Measurements from ENCODE around the gene YIPF3. TPM values are rescaled to one million over a fixed set of nuclear protein-coding genes. Genes with fewer than 3 reads are reported as not detected.

YIPF3 gene
- total RNA-seq, 1 donor from 2014 or later = 102 TPM

DNA sequence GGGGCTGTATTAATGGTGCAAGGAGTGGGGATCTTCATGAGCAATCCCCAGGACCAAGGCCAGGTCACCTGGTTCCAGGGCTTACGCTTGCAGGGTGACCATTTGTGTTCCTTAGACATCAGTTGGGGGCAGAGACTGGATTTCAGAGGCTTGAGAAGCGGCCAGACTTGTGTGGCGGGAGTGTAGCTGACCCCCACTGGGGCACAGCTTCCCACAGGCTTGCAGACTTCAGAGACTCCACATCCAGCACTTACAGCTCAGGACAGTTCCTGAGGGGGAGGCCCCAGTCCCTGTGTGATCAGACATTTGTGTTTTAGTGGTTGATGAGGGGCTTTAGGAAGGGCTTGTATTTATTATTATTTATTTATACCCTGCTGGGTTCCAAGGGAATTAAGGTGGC, 24.1 kb downstream of the YIPF3 start:
- Histone ChIP-seq H2AFZ (replicated peaks) (no peak overlapping the region), H3K9me3 (ENCODE audit: low read depth) (no peaks in the 10 kb centered on the region), H3K27ac (no peak overlapping the region), H3K4me3 (no peak overlapping the region), H3K27me3 (no peaks in the 10 kb centered on the region), H3K4me2 (no peak overlapping the region), H3K36me3 (no peaks in the 10 kb centered on the region), H3K4me1 (peaks cover 19% of the 10 kb centered on the region), H4K20me1 (ENCODE audit: low read depth) (peaks cover 30% of the 10 kb centered on the region), H3K9ac (no peak overlapping the region), H3K79me2 (ENCODE audit: low read depth) (peaks cover 5% of the 10 kb centered on the region), H3F3A (ENCODE audit: low read depth) (no peaks in the 10 kb centered on the region)
- no peak for TF ChIP-seq EZH2phosphoT487 (IDR thresholded peaks at IDR 0.05)
- TF ChIP-seq EZH2 (IDR thresholded peaks at IDR 0.05) = no peak
- no peak for TF ChIP-seq CTCF (IDR thresholded peaks at IDR 0.05)
- H3K4me3 Mint-ChIP-seq = no peak overlapping the region
- H3K9me3 Mint-ChIP-seq = no peaks in the 10 kb centered on the region
- H3K36me3 Mint-ChIP-seq = peaks cover 5% of the 10 kb centered on the region
- no peak for DNase-seq (ENCODE audit: low spot score)
- H3K27ac Mint-ChIP-seq = peak overlapping the region; percentile 82
- H3K27me3 Mint-ChIP-seq (ENCODE audit: insufficient read depth, low read depth) = peaks cover 6% of the 10 kb centered on the region
- H3K4me1 Mint-ChIP-seq = peaks cover 10% of the 10 kb centered on the region

DNA sequence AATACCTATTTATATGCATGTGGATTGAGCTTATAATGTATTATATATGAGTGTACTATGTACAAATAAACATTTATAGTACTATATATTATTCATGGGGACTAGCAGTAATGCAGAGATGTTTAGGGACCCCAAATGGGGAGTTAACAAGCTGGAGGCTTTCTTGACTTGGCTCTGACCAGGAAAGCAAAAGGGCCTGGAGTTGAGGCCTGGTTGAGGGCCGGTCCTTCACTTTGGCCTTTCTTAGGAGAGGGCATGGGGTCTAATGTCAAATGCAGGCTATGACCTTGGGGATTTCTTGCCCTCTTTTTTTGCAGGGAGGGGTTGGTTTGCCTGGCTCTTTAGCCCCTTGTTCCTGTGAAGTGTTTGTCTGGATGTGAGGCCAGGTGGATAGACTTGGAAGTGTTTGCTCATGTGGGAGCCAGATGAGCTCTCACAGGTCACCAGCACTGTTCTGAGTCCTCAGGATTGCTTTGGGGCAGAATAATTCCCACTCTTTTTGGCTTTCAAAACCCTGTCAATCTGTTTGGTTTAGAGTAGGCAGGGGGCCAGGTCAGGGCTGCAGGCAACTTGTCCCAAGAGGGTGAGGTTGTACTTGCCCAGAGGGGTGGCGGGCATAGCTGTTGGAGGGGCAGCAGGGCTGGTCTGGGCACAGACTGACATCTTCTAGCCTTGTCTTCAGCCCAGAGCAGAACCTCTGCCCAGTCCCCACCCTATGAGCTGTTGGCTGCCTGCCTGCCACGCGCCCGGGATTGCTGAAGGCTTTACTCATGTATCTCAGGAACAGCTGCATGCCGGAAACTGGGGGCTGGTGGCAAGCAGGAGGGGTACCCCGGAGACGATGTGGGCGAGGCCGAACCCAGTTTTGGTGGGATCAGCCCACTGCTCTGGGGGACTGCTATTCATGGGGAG, 24.7 kb downstream of the YIPF3 start:
- H3K4me2 ChIP-seq = no peak overlapping the region
- no peaks in the 10 kb centered on the region for H3K9me3 ChIP-seq (ENCODE audit: low read depth)
- H3K27me3 ChIP-seq = no peaks in the 10 kb centered on the region
- no peak for DNase-seq (ENCODE audit: low spot score)
- H3K9me3 Mint-ChIP-seq = no peaks in the 10 kb centered on the region
- H3K27ac ChIP-seq = no peak overlapping the region
- peaks cover 10% of the 10 kb centered on the region for H3K4me1 Mint-ChIP-seq
- no peaks in the 10 kb centered on the region for H3F3A ChIP-seq (ENCODE audit: low read depth)
- H3K9ac ChIP-seq = no peak overlapping the region
- H3K4me3 Mint-ChIP-seq = no peak overlapping the region
- TF ChIP-seq EZH2phosphoT487 (IDR thresholded peaks at IDR 0.05) (no peak), EZH2 (IDR thresholded peaks at IDR 0.05) (no peak), CTCF (IDR thresholded peaks at IDR 0.05) (no peak)
- peak overlapping the region; percentile 82 for H3K27ac Mint-ChIP-seq
- H3K36me3 ChIP-seq = no peaks in the 10 kb centered on the region
- peaks cover 19% of the 10 kb centered on the region for H3K4me1 ChIP-seq
- H3K79me2 ChIP-seq (ENCODE audit: low read depth) = no peaks in the 10 kb centered on the region
- H3K36me3 Mint-ChIP-seq = peaks cover 5% of the 10 kb centered on the region
- H4K20me1 ChIP-seq (ENCODE audit: low read depth) = peaks cover 24% of the 10 kb centered on the region
- no peak overlapping the region for H3K4me3 ChIP-seq
- H2AFZ ChIP-seq (replicated peaks) = no peak overlapping the region
- H3K27me3 Mint-ChIP-seq (ENCODE audit: insufficient read depth, low read depth) = peaks cover 4% of the 10 kb centered on the region

GRCh38 chr6:43490523-43490939, 26.2 kb downstream of the YIPF3 start:
- Histone ChIP-seq H3K9me3 (ENCODE audit: low read depth) (no peaks in the 10 kb centered on the region), H3K9ac (no peak overlapping the region), H3F3A (ENCODE audit: low read depth) (no peaks in the 10 kb centered on the region), H3K27ac (no peak overlapping the region), H3K4me1 (peaks cover 12% of the 10 kb centered on the region), H3K4me2 (no peak overlapping the region), H3K79me2 (ENCODE audit: low read depth) (no peaks in the 10 kb centered on the region), H4K20me1 (ENCODE audit: low read depth) (peaks cover 18% of the 10 kb centered on the region), H3K27me3 (no peaks in the 10 kb centered on the region), H3K4me3 (no peak overlapping the region), H2AFZ (replicated peaks) (no peak overlapping the region), H3K36me3 (no peaks in the 10 kb centered on the region)
- Mint-ChIP-seq H3K27ac (peak overlapping the region; percentile 46), H3K27me3 (ENCODE audit: insufficient read depth, low read depth) (peaks cover 4% of the 10 kb centered on the region), H3K9me3 (no peaks in the 10 kb centered on the region), H3K36me3 (peaks cover 9% of the 10 kb centered on the region), H3K4me3 (no peak overlapping the region), H3K4me1 (peaks cover 10% of the 10 kb centered on the region)
- no peak for DNase-seq (ENCODE audit: low spot score)
- TF ChIP-seq CTCF (IDR thresholded peaks at IDR 0.05) = no peak
- TF ChIP-seq EZH2phosphoT487 (IDR thresholded peaks at IDR 0.05) = no peak
- TF ChIP-seq EZH2 (IDR thresholded peaks at IDR 0.05) = no peak

Data from neural progenitor cell (in vitro differentiated cells).